ENCODE results near the gene PDCD10.

- TF ChIP-seq EP300 (IDR thresholded peaks at IDR 0.05) (no peak), POLR2AphosphoS5 (IDR thresholded peaks at IDR 0.05) (no peak), CTCF (IDR thresholded peaks at IDR 0.05) (no peak)
Observed at GRCh38 chr3:167710552-167710951, 24.1 kb downstream of the PDCD10 start.
